GM19467 (cell line): ENCODE results near the gene GABRG2.
"Not testable (repeated sequence)": the region's sequence is repeated elsewhere in the genome, so short reads cannot be mapped to it uniquely, and the experiment has no call there.

ENCODE experiments used
- ATAC-seq: cut with Tn5 transposase; IDR thresholded peaks from one replicate; pipeline ENCODE4 v1.9.1; 2021; ENCODE audit warnings: mild to moderate bottlenecking, moderate library complexity; ENCODE audit not compliant: unreplicated experiment

GABRG2 gene

GRCh38 chr5:162067655-162068411 lies at the start of gene GABRG2:
GABRG2 (plus strand) TSS chr5:162067773; CDS start chr5:162068000, 227 bp downstream.
- no peak for ATAC-seq

GRCh38 chr5:162025312-162025711 lies 42.3 kb upstream of the GABRG2 start:
- ATAC-seq: no peak

GRCh38 chr5:162026803-162027202 lies 40.8 kb upstream of the GABRG2 start:
- ATAC-seq: no peak

GRCh38 chr5:162037431-162037830 lies 30.1 kb upstream of the GABRG2 start:
- no peak for ATAC-seq

GRCh38 chr5:162047279-162047678 lies 20.3 kb upstream of the GABRG2 start:
- ATAC-seq: no peak

- ATAC-seq: no peak
Observed at GRCh38 chr5:162052676-162053075, 14.9 kb upstream of the GABRG2 start.

- ATAC-seq: not testable (repeated sequence)
Observed at GRCh38 chr5:162055095-162055494, 12.5 kb upstream of the GABRG2 start.

- no peak for ATAC-seq
Observed at GRCh38 chr5:162067162-162067561, 411 bp upstream of the GABRG2 start.

GRCh38 chr5:162068412-162068811 lies 839 bp downstream of the GABRG2 start:
- ATAC-seq: peak; percentile 67

- ATAC-seq: no peak
Observed at GRCh38 chr5:162068936-162069335, 1.4 kb downstream of the GABRG2 start.

- ATAC-seq: no peak
Observed at GRCh38 chr5:162078805-162079204, 11.2 kb downstream of the GABRG2 start.

- no peak for ATAC-seq
Observed at GRCh38 chr5:162091336-162091735, 23.8 kb downstream of the GABRG2 start.

- ATAC-seq: no peak
Observed at GRCh38 chr5:162096448-162096847, 28.9 kb downstream of the GABRG2 start.

- ATAC-seq: no peak
Observed at GRCh38 chr5:162107591-162107990, 40.0 kb downstream of the GABRG2 start.

- no peak for ATAC-seq
Observed at GRCh38 chr5:162119801-162120200, 52.2 kb downstream of the GABRG2 start.

GRCh38 chr5:162128117-162128516 lies 60.5 kb downstream of the GABRG2 start:
- ATAC-seq: no peak

GRCh38 chr5:162132348-162132747 lies 64.8 kb downstream of the GABRG2 start:
- no peak for ATAC-seq

- no peak for ATAC-seq
Observed at GRCh38 chr5:162139190-162139589, 71.6 kb downstream of the GABRG2 start.

GRCh38 chr5:162154242-162154641 lies 86.7 kb downstream of the GABRG2 start:
- ATAC-seq: no peak

GRCh38 chr5:162160401-162160800 lies 92.8 kb downstream of the GABRG2 start:
- no peak for ATAC-seq

- ATAC-seq: no peak
Observed at GRCh38 chr5:162163663-162164062, 96.1 kb downstream of the GABRG2 start.

- ATAC-seq: no peak
Observed at GRCh38 chr5:162174358-162174974, 106.9 kb downstream of the GABRG2 start.
